ENCODE results near the gene KIRREL3.

KIRREL3 gene

DNA sequence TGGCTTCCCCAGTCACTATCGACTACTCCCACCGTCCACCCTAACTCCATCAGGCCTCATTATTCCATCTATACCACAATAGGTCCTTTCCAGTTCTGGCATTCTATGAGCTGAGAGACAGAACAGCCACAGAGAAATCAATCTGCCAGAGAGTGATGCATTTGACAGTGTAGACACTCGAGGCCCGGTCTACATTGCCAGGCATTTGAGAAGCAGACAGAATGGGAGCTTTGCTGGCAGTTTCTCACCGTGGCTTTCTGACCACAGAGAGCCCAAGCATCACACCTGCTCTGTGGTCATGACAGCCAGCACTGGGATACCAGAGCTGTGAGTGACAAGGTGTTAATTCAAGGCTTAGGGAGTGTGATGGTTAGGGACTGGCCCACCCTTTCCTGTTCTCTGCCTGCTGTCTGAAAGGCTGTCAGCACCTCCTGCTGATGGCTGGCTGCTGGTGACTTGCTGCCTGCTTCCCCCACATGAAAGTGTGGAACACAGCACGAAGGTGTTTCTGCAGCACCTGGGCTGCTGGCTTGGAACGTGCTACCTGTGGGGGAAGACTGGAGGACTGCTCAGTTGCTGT is 137.8 kb downstream of the KIRREL3 start:
- no peak for DNase-seq (ENCODE audit: low read depth, low spot score)

DNA sequence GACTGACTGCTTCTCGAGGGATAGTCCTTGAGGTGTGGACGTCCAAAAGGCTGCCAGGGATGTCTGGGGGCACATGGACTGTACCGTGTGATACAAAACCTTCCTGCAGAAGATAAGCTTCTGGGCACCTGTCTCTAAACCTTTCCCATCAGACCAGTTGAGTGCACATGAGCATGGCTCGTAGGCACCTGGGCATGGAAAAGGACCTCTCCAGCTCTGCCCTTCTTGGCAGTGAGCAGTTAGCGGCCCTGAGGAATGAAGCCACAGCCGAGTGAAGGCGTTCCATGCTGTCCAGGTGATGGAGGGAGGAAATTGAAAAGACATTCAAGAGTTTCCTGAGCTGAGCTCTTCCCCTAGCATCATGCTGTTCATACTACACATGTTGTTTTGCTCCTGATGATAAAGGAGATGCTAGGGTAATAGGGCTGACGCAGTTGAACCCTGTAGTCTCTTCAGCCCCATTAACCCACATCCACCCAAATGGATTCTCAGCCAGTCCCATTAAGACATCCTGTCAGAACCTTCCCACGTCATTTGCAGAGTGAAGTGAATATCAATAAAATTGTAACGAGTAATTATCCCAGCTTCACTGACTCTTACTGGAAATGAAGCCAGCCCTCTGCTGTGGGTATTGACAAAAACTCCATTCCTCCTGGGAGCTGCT is 138.6 kb downstream of the KIRREL3 start:
- TF ChIP-seq FOXP2 (optimal IDR thresholded peaks at IDR 0.05; ENCODE audit: control extremely low read depth, extremely low read length, insufficient read depth) (no peak), EZH2 (IDR thresholded peaks at IDR 0.05) (no peak), POLR2AphosphoS5 (IDR thresholded peaks at IDR 0.05; ENCODE audit: borderline replicate concordance, low read depth, low read length) (no peak)

More for the DNA sequence above, 137.8 kb downstream of the KIRREL3 start:
- no peak overlapping the region for H3K4me3 ChIP-seq
- H3K9me3 ChIP-seq (ENCODE audit: low read depth, low read length): no peaks in the 10 kb centered on the region
- no peak overlapping the region for H3K9ac ChIP-seq (ENCODE audit: insufficient read length)
- TF ChIP-seq EZH2 (IDR thresholded peaks at IDR 0.05) (no peak), FOXP2 (optimal IDR thresholded peaks at IDR 0.05; ENCODE audit: control extremely low read depth, extremely low read length, insufficient read depth) (no peak), POLR2AphosphoS5 (IDR thresholded peaks at IDR 0.05; ENCODE audit: borderline replicate concordance, low read depth, low read length) (no peak)
- no peak overlapping the region for H3K27ac ChIP-seq
- no peaks in the 10 kb centered on the region for H3K36me3 ChIP-seq (ENCODE audit: insufficient read depth, low read length)

DNA sequence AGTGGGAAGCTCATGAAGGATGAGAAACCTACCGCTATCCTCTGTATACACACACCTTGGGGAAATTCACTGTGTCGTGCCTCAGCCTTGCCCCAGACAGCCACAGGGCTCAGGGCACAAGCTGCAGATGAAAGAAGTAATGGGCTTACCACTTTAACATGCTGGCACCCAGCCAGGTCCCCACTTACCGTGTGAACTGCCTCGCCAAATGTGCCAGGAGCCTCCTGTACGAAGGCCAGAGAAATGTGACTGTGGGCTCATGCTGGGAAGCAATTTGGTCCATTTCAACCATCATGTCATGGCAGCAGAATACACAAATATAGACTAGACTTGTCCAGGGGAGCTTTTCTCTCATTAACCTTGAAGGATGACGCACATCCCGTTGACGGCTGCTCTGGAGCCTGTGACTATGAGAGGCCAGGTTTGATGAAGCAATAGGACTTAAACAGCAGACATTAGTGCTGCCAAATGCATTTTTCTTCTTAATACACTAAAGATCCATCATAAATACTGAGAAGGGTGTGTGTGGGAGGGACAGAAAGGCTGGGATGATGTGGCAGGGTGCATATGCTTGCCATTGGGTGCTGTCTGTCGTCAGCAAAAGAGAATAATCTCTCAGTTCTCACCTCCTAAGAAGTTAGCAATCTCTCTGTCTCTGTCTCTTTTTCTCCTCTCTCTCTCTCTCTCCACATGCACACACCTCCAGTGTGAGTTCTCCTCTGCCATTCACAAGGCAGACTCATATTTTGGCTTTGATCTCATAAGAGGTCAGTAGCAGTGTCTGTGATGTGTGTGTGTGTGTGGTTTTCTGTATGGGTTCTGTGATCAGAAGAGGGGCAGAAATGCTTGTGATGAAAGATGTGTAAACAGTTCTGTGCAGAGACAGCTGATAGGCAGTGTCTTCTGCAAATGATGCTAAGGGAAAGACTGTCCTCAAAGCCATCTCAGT is 142.4 kb downstream of the KIRREL3 start:
- Histone ChIP-seq H3K36me3 (ENCODE audit: insufficient read depth, low read length) (no peaks in the 10 kb centered on the region), H3K4me3 (no peak overlapping the region), H3K27ac (no peak overlapping the region), H3K9ac (ENCODE audit: insufficient read length) (no peak overlapping the region), H3K9me3 (ENCODE audit: low read depth, low read length) (no peaks in the 10 kb centered on the region)
- TF ChIP-seq FOXP2 (optimal IDR thresholded peaks at IDR 0.05; ENCODE audit: control extremely low read depth, extremely low read length, insufficient read depth) (no peak), POLR2AphosphoS5 (IDR thresholded peaks at IDR 0.05; ENCODE audit: borderline replicate concordance, low read depth, low read length) (no peak), EZH2 (IDR thresholded peaks at IDR 0.05) (no peak)
- no peak for DNase-seq (ENCODE audit: low read depth, low spot score)

More for the DNA sequence above, 138.6 kb downstream of the KIRREL3 start:
- Histone ChIP-seq H3K9ac (ENCODE audit: insufficient read length) (no peak overlapping the region), H3K4me3 (no peak overlapping the region), H3K36me3 (ENCODE audit: insufficient read depth, low read length) (no peaks in the 10 kb centered on the region), H3K27ac (no peak overlapping the region), H3K9me3 (ENCODE audit: low read depth, low read length) (no peaks in the 10 kb centered on the region)
- DNase-seq (ENCODE audit: low read depth, low spot score): no peak

DNA sequence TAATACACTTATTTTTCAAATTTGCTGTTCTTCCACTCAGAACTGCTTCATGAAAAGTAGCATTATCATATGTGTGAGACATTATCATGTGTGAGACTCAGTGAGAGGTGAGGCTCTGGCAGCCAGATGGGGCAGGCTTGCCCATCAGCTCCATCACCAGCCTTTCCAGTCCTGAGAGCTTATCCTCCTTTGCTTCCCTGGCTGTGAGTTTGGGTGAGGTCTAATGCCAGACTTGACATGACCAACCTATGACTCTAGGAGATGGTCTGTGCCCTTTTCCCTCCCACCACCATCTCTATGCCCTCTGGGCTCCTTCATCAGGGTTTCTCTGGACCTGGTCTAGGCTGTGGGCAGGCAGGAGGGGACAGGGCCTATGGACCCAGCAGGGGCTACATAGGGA is 145.0 kb downstream of the KIRREL3 start:
- Histone ChIP-seq H3K4me3 (no peak overlapping the region), H3K36me3 (ENCODE audit: insufficient read depth, low read length) (no peaks in the 10 kb centered on the region), H3K9me3 (ENCODE audit: low read depth, low read length) (no peaks in the 10 kb centered on the region), H3K9ac (ENCODE audit: insufficient read length) (no peak overlapping the region), H3K27ac (no peak overlapping the region)
- no peak for TF ChIP-seq POLR2AphosphoS5 (IDR thresholded peaks at IDR 0.05; ENCODE audit: borderline replicate concordance, low read depth, low read length)
- no peak for DNase-seq (ENCODE audit: low read depth, low spot score)

DNA sequence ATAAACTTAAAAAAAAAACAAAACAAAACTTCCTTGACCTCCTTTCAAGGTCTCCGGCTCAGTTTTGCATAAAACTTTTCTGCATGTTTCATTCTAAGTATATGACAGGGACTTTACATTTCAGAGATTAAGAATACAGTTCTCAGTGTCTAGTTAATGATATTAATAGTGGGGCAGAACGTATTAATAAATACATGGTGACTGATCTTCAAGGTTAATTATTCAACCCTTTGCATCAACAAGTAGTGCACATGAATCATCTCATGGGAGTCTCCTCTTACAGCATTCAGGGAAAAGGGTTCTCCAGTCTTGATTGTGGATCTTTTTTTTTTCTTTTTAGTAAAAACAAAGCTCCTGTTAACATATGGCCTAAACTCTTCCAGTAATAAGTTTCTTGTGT is 146.8 kb downstream of the KIRREL3 start:
- H3K4me3 ChIP-seq: no peak overlapping the region
- DNase-seq (ENCODE audit: low read depth, low spot score): no peak
- no peak for TF ChIP-seq EZH2 (IDR thresholded peaks at IDR 0.05)
- no peak for TF ChIP-seq FOXP2 (optimal IDR thresholded peaks at IDR 0.05; ENCODE audit: control extremely low read depth, extremely low read length, insufficient read depth)
- no peak for TF ChIP-seq POLR2AphosphoS5 (IDR thresholded peaks at IDR 0.05; ENCODE audit: borderline replicate concordance, low read depth, low read length)
- H3K27ac ChIP-seq: no peak overlapping the region
- no peak overlapping the region for H3K9ac ChIP-seq (ENCODE audit: insufficient read length)
- no peaks in the 10 kb centered on the region for H3K36me3 ChIP-seq (ENCODE audit: insufficient read depth, low read length)
- no peaks in the 10 kb centered on the region for H3K9me3 ChIP-seq (ENCODE audit: low read depth, low read length)

DNA sequence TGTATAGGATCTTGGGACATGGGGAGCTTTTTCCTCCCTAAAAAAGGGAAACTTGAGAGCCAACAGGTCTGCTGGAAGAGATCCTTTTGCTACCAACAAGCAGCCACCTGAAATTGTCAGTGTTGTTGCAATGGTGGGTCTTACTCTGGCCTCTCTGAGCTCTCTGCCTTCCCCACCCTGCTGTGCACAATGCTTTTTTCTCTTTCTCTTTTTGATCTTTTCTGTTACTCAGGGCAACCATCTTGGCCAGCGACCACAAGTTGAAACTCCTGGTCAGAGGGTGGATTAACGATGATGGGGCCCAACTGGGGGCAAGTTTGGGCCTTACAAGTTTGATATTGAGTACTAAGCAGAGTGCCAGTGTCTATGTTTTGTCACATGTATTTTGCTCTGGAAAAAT is 155.8 kb downstream of the KIRREL3 start:
- DNase-seq (ENCODE audit: low read depth, low spot score): no peak
- H3K36me3 ChIP-seq (ENCODE audit: insufficient read depth, low read length): no peaks in the 10 kb centered on the region
- no peak overlapping the region for H3K4me3 ChIP-seq
- H3K9ac ChIP-seq (ENCODE audit: insufficient read length): no peak overlapping the region
- H3K9me3 ChIP-seq (ENCODE audit: low read depth, low read length): no peaks in the 10 kb centered on the region
- no peak for TF ChIP-seq EZH2 (IDR thresholded peaks at IDR 0.05)
- TF ChIP-seq POLR2AphosphoS5 (IDR thresholded peaks at IDR 0.05; ENCODE audit: borderline replicate concordance, low read depth, low read length): no peak
- no peak for TF ChIP-seq FOXP2 (optimal IDR thresholded peaks at IDR 0.05; ENCODE audit: control extremely low read depth, extremely low read length, insufficient read depth)
- no peak overlapping the region for H3K27ac ChIP-seq

DNA sequence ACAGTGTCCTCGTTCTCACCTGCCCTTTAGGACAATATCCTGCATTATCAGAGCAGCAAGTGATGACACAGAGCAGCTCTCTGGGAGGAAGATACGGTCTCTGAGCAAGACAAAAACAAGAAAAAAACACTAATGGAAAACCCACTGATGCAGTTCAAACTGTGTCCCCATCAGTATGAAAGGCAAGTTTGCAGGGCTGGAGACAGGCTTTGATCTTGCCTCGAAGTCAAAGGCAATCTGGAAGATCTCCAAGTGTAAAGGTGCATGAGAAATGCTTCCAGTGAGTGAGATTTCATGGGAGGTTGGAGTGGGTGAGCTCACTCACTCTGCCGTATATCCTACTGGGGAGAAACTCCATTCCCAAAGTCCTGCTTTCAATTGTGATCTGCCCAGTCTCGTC is 157.5 kb downstream of the KIRREL3 start:
- no peak for DNase-seq (ENCODE audit: low read depth, low spot score)
- Histone ChIP-seq H3K27ac (no peak overlapping the region), H3K9me3 (ENCODE audit: low read depth, low read length) (no peaks in the 10 kb centered on the region), H3K36me3 (ENCODE audit: insufficient read depth, low read length) (no peaks in the 10 kb centered on the region), H3K9ac (ENCODE audit: insufficient read length) (no peak overlapping the region), H3K4me3 (no peak overlapping the region)
- no peak for TF ChIP-seq FOXP2 (optimal IDR thresholded peaks at IDR 0.05; ENCODE audit: control extremely low read depth, extremely low read length, insufficient read depth)
- no peak for TF ChIP-seq POLR2AphosphoS5 (IDR thresholded peaks at IDR 0.05; ENCODE audit: borderline replicate concordance, low read depth, low read length)
- no peak for TF ChIP-seq EZH2 (IDR thresholded peaks at IDR 0.05)

DNA sequence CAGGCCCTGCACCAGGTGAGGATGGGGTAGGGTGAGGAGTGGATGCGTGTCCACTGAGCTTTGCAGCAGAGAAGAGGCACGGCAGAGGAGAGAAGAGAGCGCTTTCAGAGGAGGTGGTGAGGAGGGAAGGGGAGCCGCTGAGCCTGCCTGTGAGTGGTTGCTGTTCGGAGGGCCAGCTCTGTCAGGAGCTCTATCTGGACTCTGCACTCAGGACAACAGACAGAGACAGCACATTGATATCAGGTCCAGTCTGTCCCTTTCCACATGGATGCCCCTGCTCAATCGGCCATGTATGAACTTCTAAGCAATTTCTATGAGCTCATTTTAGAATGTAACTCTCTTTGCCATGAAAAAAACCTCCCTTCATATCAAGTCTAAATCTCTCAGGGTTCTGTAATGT is 158.6 kb downstream of the KIRREL3 start:
- no peak overlapping the region for H3K4me3 ChIP-seq
- no peak overlapping the region for H3K9ac ChIP-seq (ENCODE audit: insufficient read length)
- DNase-seq (ENCODE audit: low read depth, low spot score): no peak
- H3K27ac ChIP-seq: no peak overlapping the region
- TF ChIP-seq POLR2AphosphoS5 (IDR thresholded peaks at IDR 0.05; ENCODE audit: borderline replicate concordance, low read depth, low read length): no peak
- no peak for TF ChIP-seq FOXP2 (optimal IDR thresholded peaks at IDR 0.05; ENCODE audit: control extremely low read depth, extremely low read length, insufficient read depth)
- no peak for TF ChIP-seq EZH2 (IDR thresholded peaks at IDR 0.05)
- no peaks in the 10 kb centered on the region for H3K9me3 ChIP-seq (ENCODE audit: low read depth, low read length)
- no peaks in the 10 kb centered on the region for H3K36me3 ChIP-seq (ENCODE audit: insufficient read depth, low read length)

Measured in SK-N-MC (cell line).